Measurements from ENCODE around the gene MAOB.

DNA sequence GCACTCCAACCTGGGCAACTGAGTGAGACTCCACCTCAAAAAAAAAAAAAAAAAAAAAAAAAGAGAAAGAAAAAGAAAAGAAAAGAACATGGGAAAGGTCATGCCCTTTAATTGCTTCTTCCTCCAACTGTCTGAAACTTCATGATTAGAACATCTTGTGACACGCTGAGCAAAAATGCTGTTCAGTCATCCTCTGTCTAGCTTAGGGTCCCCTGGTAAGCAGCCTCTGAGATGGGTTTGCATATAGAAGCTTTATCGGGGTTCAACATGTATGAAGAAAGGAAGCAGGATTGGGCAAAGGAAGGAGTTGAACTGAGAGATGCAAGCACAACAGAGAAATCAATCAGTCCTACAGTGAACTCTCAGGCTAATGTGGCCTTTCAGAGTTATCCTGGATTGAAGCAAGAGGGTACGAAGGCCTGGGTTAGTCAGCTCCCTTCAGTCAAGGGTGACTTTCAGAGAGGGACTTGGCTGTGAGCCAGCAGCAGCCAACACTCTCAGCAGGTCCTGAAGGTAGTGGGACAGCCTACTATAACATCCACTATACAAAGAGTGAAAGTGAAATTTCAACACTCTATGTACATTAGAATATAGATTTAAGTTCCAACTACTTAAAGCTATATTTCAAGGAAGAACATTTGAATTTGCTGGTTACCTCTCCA lies 11.4 kb downstream of the MAOB start:
- TF ChIP-seq, protein P1, sequence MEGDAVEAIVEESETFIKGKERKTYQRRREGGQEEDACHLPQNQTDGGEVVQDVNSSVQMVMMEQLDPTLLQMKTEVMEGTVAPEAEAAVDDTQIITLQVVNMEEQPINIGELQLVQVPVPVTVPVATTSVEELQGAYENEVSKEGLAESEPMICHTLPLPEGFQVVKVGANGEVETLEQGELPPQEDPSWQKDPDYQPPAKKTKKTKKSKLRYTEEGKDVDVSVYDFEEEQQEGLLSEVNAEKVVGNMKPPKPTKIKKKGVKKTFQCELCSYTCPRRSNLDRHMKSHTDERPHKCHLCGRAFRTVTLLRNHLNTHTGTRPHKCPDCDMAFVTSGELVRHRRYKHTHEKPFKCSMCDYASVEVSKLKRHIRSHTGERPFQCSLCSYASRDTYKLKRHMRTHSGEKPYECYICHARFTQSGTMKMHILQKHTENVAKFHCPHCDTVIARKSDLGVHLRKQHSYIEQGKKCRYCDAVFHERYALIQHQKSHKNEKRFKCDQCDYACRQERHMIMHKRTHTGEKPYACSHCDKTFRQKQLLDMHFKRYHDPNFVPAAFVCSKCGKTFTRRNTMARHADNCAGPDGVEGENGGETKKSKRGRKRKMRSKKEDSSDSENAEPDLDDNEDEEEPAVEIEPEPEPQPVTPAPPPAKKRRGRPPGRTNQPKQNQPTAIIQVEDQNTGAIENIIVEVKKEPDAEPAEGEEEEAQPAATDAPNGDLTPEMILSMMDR (conservative IDR thresholded peaks at IDR 0.05 in 1 of 2, IDR thresholded peaks at IDR 0.05 in 1 of 2; ENCODE audit: low read depth in 1 of 2, low read length in 2 of 2), result no peak
- no peak for TF ChIP-seq EZH2 (IDR thresholded peaks at IDR 0.05; ENCODE audit: low read length, missing control alignments)

All from fibroblast of lung (primary cell).